Neuronal stem cell (in vitro differentiated cells): Measurements from ENCODE around the gene MEN1.

Experiments used
- DNase-seq: peaks from one replicate; pipeline ENCODE4 v3.0.0-alpha.2; 2013; ENCODE audit warnings: low spot score
- H2AFZ ChIP-seq: one replicate; pipeline ENCODE4 v1.6.1; 2013; ENCODE audit warnings: mild to moderate bottlenecking, low read length, inconsistent platforms
- H2AK5ac ChIP-seq: 2 replicates; pipeline ENCODE4 v1.6.1; 2013; ENCODE audit warnings: low read depth, mild to moderate bottlenecking, inconsistent platforms, low read length, moderate library complexity, mixed read lengths
- H2BK120ac ChIP-seq: 2 replicates; pipeline ENCODE4 v1.6.1; 2013; ENCODE audit warnings: low read depth, mild to moderate bottlenecking, inconsistent platforms, low read length, moderate library complexity, mixed read lengths
- H2BK12ac ChIP-seq: one replicate; pipeline ENCODE4 v1.6.1; 2013; ENCODE audit warnings: low read length, inconsistent platforms
- H2BK15ac ChIP-seq: 2 replicates; pipeline ENCODE4 v1.6.1; 2013; ENCODE audit warnings: mild to moderate bottlenecking, low read length, inconsistent platforms, mixed read lengths
- H2BK5ac ChIP-seq: one replicate; pipeline ENCODE4 v1.6.1; 2013; ENCODE audit warnings: inconsistent platforms, mild to moderate bottlenecking, low read length, moderate library complexity
- H3K14ac ChIP-seq: one replicate; pipeline ENCODE4 v1.6.1; 2013; ENCODE audit warnings: low read length, inconsistent platforms
- H3K18ac ChIP-seq: 2 replicates; pipeline ENCODE4 v1.6.1; 2013; ENCODE audit warnings: low read length, inconsistent platforms
- H3K23ac ChIP-seq: 2 replicates; pipeline ENCODE4 v1.6.1; 2013; ENCODE audit warnings: low read depth, mild to moderate bottlenecking, mixed read lengths, low read length, inconsistent platforms; ENCODE audit not compliant: poor library complexity
- H3K27ac ChIP-seq: replicated peaks from 3 replicates; pipeline ENCODE4 v1.5.1; 2013; ENCODE audit warnings: low read length, inconsistent platforms
- H3K27me3 ChIP-seq, 3 experiments: 2 replicates each; pipeline ENCODE4 v1.6.1; 2013; ENCODE audit warnings: low read length in 3 of 3, mild to moderate bottlenecking in 2 of 3, inconsistent platforms in 1 of 3, low read depth in 1 of 3, mixed read lengths in 1 of 3, moderate library complexity in 1 of 3; ENCODE audit not compliant: control insufficient read depth in 3 of 3, insufficient read depth in 3 of 3
- H3K36me3 ChIP-seq, 2 donors: replicated peaks in 1 of 2; 2 replicates each; pipeline ENCODE4 v1.6.1; 2013; ENCODE audit warnings: low read length in 2 of 2; ENCODE audit not compliant: control insufficient read depth in 2 of 2, insufficient read depth in 2 of 2
- H3K4ac ChIP-seq: 2 replicates; pipeline ENCODE4 v1.6.1; 2013; ENCODE audit warnings: inconsistent platforms, mild to moderate bottlenecking, low read length, moderate library complexity
- H3K4me1 ChIP-seq, 2 donors: 1 replicate in 1 of 2; 2 replicates in 1 of 2; pipeline ENCODE4 v1.6.1; 2013; ENCODE audit warnings: low read length in 2 of 2, low read depth in 1 of 2; ENCODE audit not compliant: control insufficient read depth in 2 of 2, insufficient read depth in 1 of 2
- H3K4me2 ChIP-seq: one replicate; pipeline ENCODE4 v1.6.1; 2013; ENCODE audit warnings: mild to moderate bottlenecking, low read length, inconsistent platforms; ENCODE audit not compliant: insufficient read depth, poor library complexity, severe bottlenecking
- H3K4me3 ChIP-seq, 2 donors: 2 replicates each; pipeline ENCODE4 v1.5.1; 2013; ENCODE audit warnings: low read length in 2 of 2, mild to moderate bottlenecking in 2 of 2, inconsistent platforms in 1 of 2, moderate library complexity in 1 of 2
- H3K79me1 ChIP-seq: one replicate; pipeline ENCODE4 v1.6.1; 2013; ENCODE audit warnings: low read depth, mild to moderate bottlenecking, inconsistent platforms, low read length, moderate library complexity
- H3K9ac ChIP-seq: one replicate; pipeline ENCODE4 v1.6.1; 2013; ENCODE audit warnings: mild to moderate bottlenecking, low read depth, low read length, inconsistent platforms; ENCODE audit not compliant: poor library complexity
- H3K9me3 ChIP-seq, 2 donors: replicated peaks in 1 of 2; 2 replicates each; pipeline versions ENCODE3 to v1.6.1; 2013; ENCODE audit warnings: low read length in 2 of 2, mild to moderate bottlenecking in 2 of 2, inconsistent platforms in 1 of 2, low read depth in 1 of 2, mixed read lengths in 1 of 2, moderate library complexity in 1 of 2; ENCODE audit not compliant: control insufficient read depth in 2 of 2, insufficient read depth in 1 of 2
- H4K8ac ChIP-seq: one replicate; pipeline ENCODE4 v1.6.1; 2013; ENCODE audit warnings: low read depth, mild to moderate bottlenecking, inconsistent platforms, low read length, moderate library complexity
- H4K91ac ChIP-seq: one replicate; pipeline ENCODE4 v1.6.1; 2013; ENCODE audit warnings: low read length, low read depth, mild to moderate bottlenecking, inconsistent platforms; ENCODE audit not compliant: poor library complexity
- WGBS, 2 donors: extraction: QIAGEN DNeasy Blood & Tissue Kit; methylation state at CpG; one replicate each; pipeline ENCODE4 v1.1.7; 2013; ENCODE audit warnings: missing lambda C conversion rate in 2 of 2, mixed read lengths in 1 of 2; ENCODE audit not compliant: insufficient read length in 2 of 2, insufficient replicate concordance in 1 of 2; ENCODE audit errors: extremely low coverage in 2 of 2; 5-methylcytosine and 5-hydroxymethylcytosine counted together

MEN1 gene

GRCh38 chr11:64836448-64837072, 26.2 kb upstream of the MEN1 start:
- no peak overlapping the region for H3K9ac ChIP-seq
- peak overlapping the region; percentile 41 for H2BK12ac ChIP-seq
- H3K36me3 ChIP-seq, result no peaks in the 10 kb centered on the region
- no peak overlapping the region for H4K8ac ChIP-seq
- no peak overlapping the region for H3K18ac ChIP-seq
- peak overlapping the region; percentile 39 for H2BK5ac ChIP-seq
- peaks cover 2% of the 10 kb centered on the region for H3K79me1 ChIP-seq
- peaks cover 0 to 40% (median 0%) of the 10 kb centered on the region in 3 experiments for H3K27me3 ChIP-seq
- H3K4me2 ChIP-seq, result no peak overlapping the region
- no peak overlapping the region for H2BK120ac ChIP-seq
- no peak overlapping the region for H3K14ac ChIP-seq
- H4K91ac ChIP-seq, result no peak overlapping the region
- no peaks in the 10 kb centered on the region for H3K9me3 ChIP-seq
- H2BK15ac ChIP-seq, result no peak overlapping the region
- no peak overlapping the region for H2AFZ ChIP-seq
- H3K4me3 ChIP-seq, result no peak overlapping the region
- H3K4me1 ChIP-seq, result no peaks in the 10 kb centered on the region
- peak overlapping the region; percentile 26 for H2AK5ac ChIP-seq
- no peak overlapping the region for H3K4ac ChIP-seq
- no peak for DNase-seq
- WGBS, 2 donors, result no CpG with 5 or more reads among the region's 16 CpGs
- no peak overlapping the region for H3K23ac ChIP-seq
- no peak overlapping the region for H3K27ac ChIP-seq

GRCh38 chr11:64835616-64836447, 25.5 kb upstream of the MEN1 start:
- Histone ChIP-seq H3K9ac (peak overlapping the region; percentile 63), H2BK5ac (peak overlapping the region; percentile 39), H3K4me2 (no peak overlapping the region), H3K36me3 (no peaks in the 10 kb centered on the region), H2AK5ac (peak overlapping the region; percentile 26), H3K4me1 (no peaks in the 10 kb centered on the region), H3K79me1 (peaks cover 2% of the 10 kb centered on the region), H2BK120ac (no peak overlapping the region), H2BK15ac (no peak overlapping the region), H3K9me3 (no peaks in the 10 kb centered on the region), H3K4me3 (no peak overlapping the region), H3K4ac (no peak overlapping the region), H3K27ac (no peak overlapping the region), H2BK12ac (peak overlapping the region; percentile 41), H3K18ac (peak overlapping the region; percentile 57), H4K8ac (no peak overlapping the region), H2AFZ (no peak overlapping the region), H3K27me3 (peaks cover 0 to 45% (median 0%) of the 10 kb centered on the region in 3 experiments), H4K91ac (no peak overlapping the region), H3K23ac (peak overlapping the region; percentile 43), H3K14ac (no peak overlapping the region)
- no CpG with 5 or more reads among the region's 17 CpGs for WGBS, 2 donors
- DNase-seq, result no peak

GRCh38 chr11:64834723-64835615, 24.6 kb upstream of the MEN1 start:
- peak overlapping the region; percentile 92 for H4K91ac ChIP-seq
- H2BK12ac ChIP-seq, result no peak overlapping the region
- H3K4me1 ChIP-seq, result peaks cover 0 to 1% of the 10 kb centered on the region in 2 donors
- H4K8ac ChIP-seq, result peak overlapping the region; percentile 17
- no peak overlapping the region for H3K4me2 ChIP-seq
- no peak overlapping the region for H3K4me3 ChIP-seq
- peaks cover 0 to 45% (median 0%) of the 10 kb centered on the region in 3 experiments for H3K27me3 ChIP-seq
- no peak overlapping the region for H3K4ac ChIP-seq
- H2AK5ac ChIP-seq, result peak overlapping the region; percentile 90
- peak overlapping the region; percentile 2 for H3K9ac ChIP-seq
- peaks cover 2% of the 10 kb centered on the region for H3K79me1 ChIP-seq
- H3K36me3 ChIP-seq, result no peaks in the 10 kb centered on the region
- peak overlapping the region; percentile 67 for H2BK15ac ChIP-seq
- no peak overlapping the region for H2AFZ ChIP-seq
- no peak overlapping the region for H3K27ac ChIP-seq
- H3K14ac ChIP-seq, result no peak overlapping the region
- no peak for DNase-seq
- no CpG with 5 or more reads among the region's 29 CpGs for WGBS, 2 donors
- no peak overlapping the region for H3K23ac ChIP-seq
- peak overlapping the region; percentile 39 for H2BK5ac ChIP-seq
- H3K9me3 ChIP-seq, result no peaks in the 10 kb centered on the region
- H2BK120ac ChIP-seq, result no peak overlapping the region
- H3K18ac ChIP-seq, result peak overlapping the region; percentile 57
